ENCODE measurements around the gene TDRD10. TPM values are rescaled to one million over a fixed set of nuclear protein-coding genes. Genes with fewer than 3 reads are reported as not detected.

Gene TDRD10
- total and polyA plus RNA-seq, 2 of the 8 experiments (the other 6 are each of a cell fraction or from before 2014, with no cell fraction given) = 0.15 to 0.27 TPM

DNA sequence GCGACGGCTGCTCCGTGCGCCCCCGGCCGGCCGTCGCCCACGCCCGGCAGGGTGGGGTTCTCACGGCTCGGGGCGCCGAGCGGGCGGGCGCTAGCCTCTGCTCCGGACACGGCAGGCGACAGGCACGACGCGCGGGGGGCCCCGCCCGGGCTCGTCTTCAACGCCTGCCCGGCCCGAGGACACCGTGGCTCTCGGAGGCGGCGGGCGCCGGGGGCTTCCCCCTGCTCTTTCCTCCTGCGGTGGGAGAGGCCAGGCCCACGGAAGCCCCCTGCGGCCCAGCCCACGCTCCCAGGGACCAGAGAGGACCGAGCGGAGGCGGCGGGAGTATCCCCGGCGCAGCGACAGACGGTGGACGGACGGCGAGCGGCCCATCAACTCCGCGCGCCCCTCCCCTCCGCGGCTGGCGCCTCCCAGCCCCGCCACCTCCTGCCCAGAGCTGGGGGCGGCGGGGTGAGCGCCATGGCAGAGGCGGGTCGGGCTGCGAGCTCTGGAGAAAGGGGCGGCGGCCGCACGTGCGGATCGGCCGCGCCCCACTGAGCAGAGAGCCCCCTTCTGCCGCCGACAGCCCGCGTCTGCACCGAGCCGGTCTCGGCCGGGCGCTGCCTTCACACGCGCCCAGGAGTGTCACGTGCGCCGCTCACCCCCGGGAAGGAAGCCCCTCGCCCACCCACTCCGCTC, at the start of gene TDRD10, which contains the start of gene SHE (continued):
- TF ChIP-seq CBX8 (IDR thresholded peaks at IDR 0.05; ENCODE audit: borderline replicate concordance, low read depth, low read length) (no peak), POLR2A (IDR thresholded peaks at IDR 0.05; ENCODE audit: control extremely low read depth in 1 of 2, low read depth in 2 of 2, low read length in 2 of 2) (no peak), MAX (IDR thresholded peaks at IDR 0.05) (no peak), HDAC2 (IDR thresholded peaks at IDR 0.05; ENCODE audit: borderline replicate concordance in 1 of 2, low read depth in 2 of 2, low read length in 2 of 2) (no peak), SP4 (IDR thresholded peaks at IDR 0.05; ENCODE audit: low read length) (no peak), CHD2 (IDR thresholded peaks at IDR 0.05; ENCODE audit: low read length) (no peak), JUN (IDR thresholded peaks at IDR 0.05; ENCODE audit: low read depth, low read length) (peak; percentile 38; the same call in 1 of the 2 replicates), SRF (IDR thresholded peaks at IDR 0.05; ENCODE audit: low read depth, low read length) (no peak), RAD21 (IDR thresholded peaks at IDR 0.05 in 1 of 2, conservative IDR thresholded peaks at IDR 0.05 in 1 of 2; ENCODE audit: low read depth in 2 of 2, low read length in 2 of 2) (no peak), GABPA (IDR thresholded peaks at IDR 0.05; ENCODE audit: borderline replicate concordance, insufficient read depth, low read length) (no peak), JUND (IDR thresholded peaks at IDR 0.05; ENCODE audit: low read length) (no peak), TAF7 (optimal IDR thresholded peaks at IDR 0.05; ENCODE audit: borderline replicate concordance, low read depth, low read length) (peak; percentile 52)

Data from H1 (cell line).